IPS-18c (cell line): ENCODE results near the gene CLTB.
"Not testable (repeated sequence)": the region's sequence is repeated elsewhere in the genome, so short reads cannot be mapped to it uniquely, and the experiment has no call there.

Experiments
- H3K4me3 ChIP-seq: 2 replicates; pipeline ENCODE4 v1.7.0; 2013; ENCODE audit warnings: low read depth, mild to moderate bottlenecking, low read length, moderate library complexity; ENCODE audit not compliant: insufficient read depth
- H3K9me3 ChIP-seq: one replicate; pipeline ENCODE4 v1.6.1; 2013; ENCODE audit warnings: mild to moderate bottlenecking, low read length, moderate library complexity; ENCODE audit not compliant: control insufficient read depth, insufficient read depth

Gene CLTB

DNA sequence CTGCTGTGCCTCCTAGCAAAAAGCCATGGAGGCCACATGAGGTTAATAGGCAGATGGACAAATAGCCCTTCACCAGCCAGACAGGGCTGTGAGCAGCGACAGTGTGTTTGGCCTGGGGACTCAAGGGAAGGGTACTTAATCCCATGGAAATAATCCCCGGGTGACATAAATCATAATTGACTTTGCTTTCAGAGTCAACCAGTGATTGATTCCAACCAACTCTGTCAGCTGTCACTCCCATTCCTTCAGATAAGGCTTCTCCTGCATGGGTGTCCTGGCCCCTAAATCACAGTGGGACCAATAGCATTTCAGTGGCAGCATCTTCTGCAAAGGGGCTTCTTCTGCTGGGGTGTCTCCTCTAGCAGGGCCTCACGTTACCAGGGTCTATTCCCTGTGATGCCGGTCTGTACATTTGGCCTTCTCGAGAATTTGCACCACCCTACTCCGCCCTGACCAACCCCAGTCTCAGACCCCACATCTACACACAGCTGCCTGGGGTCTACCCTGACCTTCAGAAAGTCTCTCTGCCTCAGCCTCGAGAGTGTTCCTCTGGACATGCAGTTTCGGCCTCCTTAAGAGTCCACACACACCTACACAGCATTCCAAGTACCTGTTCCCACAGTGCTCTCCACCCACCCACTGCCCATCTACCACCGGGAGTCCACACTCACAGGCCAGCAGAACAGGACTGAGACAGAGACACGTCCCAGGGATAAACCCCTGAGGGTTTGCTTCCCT, 3.7 kb downstream of the CLTB start:
- Histone ChIP-seq H3K4me3 (no peak overlapping the region), H3K9me3 (peaks cover 5% of the 10 kb centered on the region)

DNA sequence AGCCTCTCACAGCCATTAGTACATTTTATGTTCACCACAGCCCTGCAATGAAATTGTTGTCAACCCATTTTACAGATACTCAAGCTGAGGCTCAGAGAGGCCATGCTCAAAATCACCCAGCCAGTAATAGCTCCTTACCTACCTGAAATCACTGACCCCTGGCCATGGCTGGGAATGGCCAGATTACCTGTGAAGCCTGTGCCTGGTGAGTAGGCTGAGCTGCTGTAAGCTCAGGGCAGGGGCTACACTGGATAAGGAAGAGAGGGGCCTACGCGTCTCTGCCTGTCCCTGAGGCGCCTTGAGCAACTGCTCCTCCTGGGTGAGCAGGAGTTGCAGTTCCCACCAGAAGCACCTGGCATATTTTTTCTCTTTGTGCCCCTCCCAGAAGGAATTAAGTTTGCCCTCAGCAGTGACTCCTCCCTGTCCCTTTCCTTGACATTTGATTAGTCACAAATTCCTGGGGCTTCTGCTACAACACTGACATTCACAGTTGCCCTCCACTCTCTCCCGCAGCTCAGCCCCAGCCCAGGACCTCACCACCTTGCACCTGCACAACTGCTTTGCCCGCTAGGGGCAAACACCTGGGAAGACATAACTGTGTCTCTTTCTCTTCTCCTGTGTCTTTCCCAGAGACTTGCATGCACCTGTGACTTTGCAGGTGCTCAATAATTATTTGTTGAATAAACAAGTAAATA, 5.7 kb downstream of the CLTB start:
- H3K9me3 ChIP-seq, result peaks cover 1% of the 10 kb centered on the region
- no peak overlapping the region for H3K4me3 ChIP-seq

DNA sequence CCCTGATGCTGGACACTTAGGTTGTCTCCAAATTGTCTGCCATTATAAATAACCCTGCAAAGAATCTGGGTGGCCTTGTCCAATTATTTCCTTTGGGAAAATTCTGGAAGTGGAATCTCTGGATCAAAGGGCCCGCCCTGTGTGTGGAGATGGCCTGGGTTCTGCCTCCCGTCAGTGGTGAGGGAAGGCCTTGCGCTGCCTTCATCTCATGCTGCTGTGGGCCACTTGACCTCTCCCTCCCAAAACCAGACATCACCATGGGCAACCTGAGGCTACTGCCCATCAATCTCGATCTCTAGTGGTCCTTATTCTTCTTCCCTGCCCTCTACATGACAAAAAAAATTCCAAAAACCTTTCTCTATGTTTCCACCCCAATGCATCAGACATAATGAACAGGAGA, 6.6 kb downstream of the CLTB start:
- H3K9me3 ChIP-seq, result no peaks in the 10 kb centered on the region

DNA sequence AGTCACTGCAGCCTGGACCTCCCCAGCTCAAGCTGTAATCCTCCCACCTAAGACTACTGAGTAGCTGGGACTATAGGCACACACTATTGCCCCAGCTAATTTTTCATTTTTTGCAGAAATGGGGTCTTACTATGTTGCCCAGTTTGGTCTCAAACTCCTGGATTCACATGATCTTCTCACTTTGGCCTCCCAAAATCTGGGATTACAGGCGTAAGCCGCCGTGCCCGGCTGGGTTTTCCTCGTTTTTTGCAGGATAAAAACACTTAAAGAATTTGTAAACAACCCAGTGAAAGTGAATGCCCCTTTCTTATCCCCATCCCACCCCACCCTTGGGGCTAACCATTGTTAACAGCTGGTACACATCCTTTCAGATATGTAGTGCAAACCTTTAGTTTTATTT, 7.7 kb downstream of the CLTB start:
- H3K9me3 ChIP-seq, result no peaks in the 10 kb centered on the region
- no peak overlapping the region for H3K4me3 ChIP-seq

More for the DNA sequence above, 6.6 kb downstream of the CLTB start:
- no peak overlapping the region for H3K4me3 ChIP-seq

DNA sequence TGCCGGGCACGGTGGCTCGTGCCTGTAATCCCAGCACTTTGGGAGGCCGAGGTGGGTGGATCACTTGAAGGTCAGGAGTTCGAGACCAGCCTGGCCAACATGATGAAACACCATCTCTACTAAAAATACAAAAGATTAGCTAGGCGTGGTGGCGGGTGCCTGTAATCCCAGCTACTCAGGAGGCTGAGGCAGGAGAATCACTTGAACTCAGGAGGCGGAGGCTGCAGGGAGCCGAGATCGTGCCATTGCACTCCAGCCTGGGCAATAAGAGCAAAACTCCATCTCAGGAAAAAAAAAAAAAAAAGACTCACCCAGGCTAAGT, 8.1 kb downstream of the CLTB start:
- H3K4me3 ChIP-seq, H3K9me3 ChIP-seq: not testable (repeated sequence)

DNA sequence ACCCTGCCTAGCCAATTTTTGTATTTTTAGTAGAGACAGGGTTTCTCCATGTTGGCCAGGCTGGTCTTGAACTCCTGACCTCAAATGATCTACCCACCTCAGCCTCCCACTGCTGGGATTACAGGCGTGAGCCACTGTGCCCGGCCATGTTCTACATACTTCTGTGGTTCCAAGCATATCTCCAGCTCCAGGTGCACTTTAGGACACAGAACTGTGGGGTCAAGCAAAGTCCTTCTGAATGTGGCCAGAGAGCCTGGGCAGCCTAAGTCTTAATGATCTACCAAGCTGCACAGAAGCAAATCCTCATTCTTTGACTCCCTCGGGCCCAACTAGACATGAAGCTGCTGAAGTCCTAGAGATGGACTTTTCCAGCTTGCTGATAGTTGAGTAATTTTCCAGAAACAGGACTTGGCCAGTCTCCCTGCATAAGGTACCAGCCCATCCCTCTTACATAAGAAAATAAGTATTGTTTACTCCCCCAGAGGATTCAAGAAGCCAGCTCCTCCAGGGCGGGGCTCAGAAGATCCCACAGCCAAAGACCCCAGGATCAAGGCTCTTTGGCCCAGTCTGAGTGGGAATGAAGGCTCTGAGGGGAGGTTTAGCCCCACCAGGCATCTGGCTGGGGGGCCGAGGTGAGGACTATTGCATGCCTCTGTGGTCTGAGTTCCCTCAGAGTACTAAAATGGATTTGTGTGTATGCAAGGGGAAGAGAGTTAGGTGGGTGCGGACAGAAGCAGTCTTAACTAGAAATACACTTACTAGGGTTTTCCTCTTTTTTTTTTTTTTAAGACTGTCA, 8.7 kb downstream of the CLTB start:
- Histone ChIP-seq H3K9me3 (no peaks in the 10 kb centered on the region), H3K4me3 (no peak overlapping the region)

DNA sequence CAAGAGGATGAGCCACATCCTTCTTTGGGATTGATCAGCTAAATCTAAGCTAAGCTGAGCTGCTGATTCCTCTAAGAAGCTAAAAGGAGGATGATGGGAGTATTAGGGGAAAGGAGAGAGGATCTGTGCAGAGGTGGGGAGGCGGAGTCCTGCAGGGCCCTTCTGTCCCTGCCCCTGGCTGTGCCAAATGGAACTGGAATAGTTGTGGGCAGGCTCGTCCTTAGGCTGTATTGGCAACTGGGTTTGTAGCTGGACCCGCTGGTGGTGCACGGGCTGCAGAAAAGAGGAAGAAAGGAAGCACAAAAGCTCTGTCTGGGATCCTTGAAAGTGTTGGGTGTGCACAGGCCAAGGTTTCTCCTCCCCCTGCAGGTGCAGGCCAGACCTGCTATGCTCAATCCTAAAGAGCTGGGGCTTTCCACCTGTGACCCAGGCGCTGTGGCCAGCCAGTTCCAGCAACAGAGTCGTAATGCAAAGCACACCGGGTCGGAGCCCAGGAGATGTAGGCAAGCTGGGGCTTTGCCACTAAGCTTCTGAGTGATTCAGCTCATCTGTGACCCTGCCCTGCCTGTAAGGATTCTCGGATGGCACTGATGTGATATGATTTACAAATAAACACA, 9.8 kb downstream of the CLTB start:
- Histone ChIP-seq H3K9me3 (no peaks in the 10 kb centered on the region), H3K4me3 (no peak overlapping the region)

DNA sequence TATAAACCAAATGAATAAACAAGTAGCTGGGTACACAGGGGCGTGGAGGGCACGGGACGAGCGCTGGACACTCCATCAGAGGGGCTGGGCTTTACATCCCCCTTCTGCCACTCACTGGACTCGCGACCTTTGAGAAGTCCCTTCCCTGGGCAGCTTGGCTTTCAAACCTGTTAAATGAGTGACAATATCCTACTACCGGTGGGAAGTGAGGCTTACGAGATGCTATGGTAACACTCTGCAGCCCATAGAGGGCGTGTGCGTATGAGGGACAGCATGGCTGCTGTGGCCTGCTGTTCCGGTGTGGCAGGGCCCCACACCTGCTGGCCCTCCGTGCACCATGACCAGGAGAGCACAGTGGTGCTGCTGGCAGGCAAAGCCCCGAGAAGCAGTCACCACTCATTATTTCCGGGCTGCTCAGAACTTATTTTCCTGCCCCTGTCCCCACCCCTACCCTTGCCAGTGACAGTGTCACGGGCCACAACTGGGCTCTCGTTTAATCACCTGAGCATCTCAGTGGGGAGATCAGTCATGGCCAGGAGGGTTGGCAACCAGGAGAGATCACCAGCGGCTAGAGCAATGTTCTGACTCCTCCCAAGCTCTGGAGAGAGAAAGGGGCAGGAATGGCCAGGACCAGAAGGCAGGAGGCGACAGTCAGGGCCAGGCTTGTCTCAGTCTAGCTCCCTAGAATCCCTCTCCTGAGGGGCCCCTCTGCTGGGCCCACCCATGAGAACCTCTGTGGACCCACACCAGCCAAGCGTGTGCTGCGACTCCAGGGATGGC, 10.5 kb downstream of the CLTB start:
- no peaks in the 10 kb centered on the region for H3K9me3 ChIP-seq
- H3K4me3 ChIP-seq, result no peak overlapping the region

DNA sequence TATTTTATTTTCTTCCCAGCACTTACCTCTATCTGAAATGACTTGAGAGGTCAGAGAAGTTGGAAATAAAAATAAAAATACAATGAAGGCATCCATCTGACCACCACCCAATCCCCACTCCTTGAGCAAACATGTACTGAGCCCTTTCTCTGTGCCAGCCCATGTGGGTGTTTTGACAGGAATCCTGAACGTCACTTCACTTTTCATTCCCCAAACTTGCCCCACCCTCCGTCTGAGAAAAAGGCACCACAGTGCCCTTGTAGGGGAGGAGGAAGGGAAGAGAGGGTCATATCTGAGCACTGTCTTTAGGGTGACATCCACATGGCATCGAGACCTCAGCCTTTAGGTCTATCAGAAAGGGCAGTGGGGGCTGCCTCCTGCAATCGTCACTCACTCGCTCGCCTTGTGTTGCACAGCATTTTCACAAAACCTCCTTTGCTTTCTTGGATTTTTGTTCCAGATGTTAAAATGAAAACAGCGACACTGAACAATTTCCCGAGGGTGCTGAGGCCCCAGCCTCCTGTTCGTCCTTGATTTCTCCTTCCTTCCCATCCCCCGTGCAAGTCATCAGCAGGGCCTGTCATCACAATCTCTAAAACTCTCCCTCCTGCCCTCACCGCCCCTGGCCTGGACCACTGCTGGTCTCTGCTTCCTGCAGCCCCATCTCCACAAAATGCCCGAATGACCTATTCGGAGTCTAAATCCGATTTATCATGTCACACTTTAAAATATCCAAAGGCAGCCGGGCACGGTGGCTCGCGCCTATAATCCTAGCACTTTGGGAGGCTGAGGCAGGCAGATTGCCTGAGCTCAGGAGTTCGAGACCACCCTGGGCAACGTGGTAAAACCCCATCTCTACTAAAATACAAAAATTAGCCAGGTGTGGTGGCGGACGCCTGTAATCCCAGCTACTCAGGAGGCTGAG, 14.8 kb downstream of the CLTB start:
- H3K4me3 ChIP-seq, result no peak overlapping the region
- H3K9me3 ChIP-seq, result no peaks in the 10 kb centered on the region

DNA sequence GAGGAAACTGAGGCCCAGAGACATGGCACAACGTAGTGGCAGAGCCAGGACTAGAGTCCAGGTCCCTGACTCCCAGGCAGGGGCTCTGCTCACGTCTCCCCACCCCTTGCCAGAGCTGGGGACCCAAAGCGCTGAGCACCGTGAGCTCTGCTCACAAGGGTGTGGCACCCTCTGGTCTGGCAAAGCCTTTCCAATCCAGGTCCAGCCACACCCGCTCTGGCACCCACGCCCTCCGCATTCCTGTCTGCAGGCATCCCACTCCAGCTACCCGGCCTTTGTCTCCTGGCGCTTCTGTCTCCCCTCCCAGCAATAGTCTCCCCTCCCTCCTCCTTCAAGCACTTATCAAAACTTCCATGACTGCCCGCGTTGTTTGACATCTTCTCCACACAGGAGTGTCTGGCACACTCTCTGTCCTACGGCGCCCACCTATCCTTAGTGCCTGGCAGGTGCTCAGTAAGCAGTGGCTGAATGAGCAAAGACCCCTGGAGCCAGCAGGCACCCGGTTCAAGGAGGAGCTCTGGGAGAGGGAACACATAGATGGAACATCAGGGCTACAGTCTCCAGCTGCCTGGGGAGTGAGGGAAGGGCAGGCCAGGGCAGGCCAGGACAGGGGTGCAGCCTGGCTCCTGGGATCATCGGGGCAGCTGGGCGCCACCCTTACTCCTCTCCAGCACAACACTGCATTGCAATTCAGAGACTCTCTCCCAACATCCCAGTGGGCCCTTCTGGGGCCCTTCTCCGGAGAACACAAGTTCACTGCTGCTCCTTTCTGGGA, 15.8 kb downstream of the CLTB start:
- Histone ChIP-seq H3K4me3 (no peak overlapping the region), H3K9me3 (no peaks in the 10 kb centered on the region)

DNA sequence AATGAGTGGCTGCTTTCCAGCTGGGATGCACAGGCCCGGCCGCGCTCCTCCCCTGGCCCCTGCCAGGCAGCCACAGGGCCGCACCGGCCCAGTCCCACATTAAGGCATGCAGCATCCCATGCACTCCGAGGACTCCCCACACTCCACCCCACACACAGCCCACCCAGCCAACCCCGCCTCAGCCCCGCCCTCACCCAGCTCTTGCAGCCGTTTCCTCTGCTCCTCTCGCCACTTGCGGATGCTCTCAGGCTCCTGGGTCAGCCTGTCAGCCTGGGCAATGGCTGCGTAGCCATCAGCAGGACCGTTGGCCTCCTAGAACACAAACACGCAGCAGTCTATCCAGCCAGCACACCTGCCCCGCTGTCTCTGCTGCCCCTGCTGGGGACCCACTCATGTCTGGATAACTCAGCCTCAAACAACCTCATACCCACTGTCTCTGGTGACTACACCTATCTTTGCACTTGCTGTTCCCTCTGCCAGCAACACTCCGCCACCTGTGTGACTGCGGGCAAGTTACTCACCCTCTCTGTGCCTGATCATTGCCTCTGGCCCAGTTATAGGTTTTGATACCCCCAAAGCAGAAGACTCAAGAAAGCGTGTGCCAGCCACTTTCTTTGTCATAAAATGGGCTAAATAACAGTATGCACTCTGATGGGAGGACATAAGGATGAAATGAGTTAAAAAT, 18.5 kb downstream of the CLTB start:
- Histone ChIP-seq H3K9me3 (no peaks in the 10 kb centered on the region), H3K4me3 (no peak overlapping the region)

DNA sequence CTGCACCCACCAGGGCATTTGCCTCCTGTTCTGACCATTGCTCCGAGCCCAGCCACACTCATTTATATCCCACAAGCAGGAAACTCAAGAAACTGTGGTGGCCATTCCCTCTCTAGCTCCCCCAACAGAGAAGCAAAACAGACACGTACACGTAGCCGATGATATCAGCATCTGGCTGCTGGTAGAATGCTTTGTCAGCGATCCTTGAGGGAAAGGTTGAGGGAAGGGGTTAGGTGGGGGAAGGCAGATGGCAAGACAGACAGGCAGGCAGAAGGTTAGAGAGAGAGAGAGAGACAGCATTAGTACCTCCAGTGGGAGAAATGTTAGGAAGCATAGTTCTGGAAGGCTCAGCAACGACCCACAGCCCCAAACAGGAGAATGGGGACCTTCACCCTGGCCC, 20.0 kb downstream of the CLTB start:
- H3K9me3 ChIP-seq, result no peaks in the 10 kb centered on the region
- H3K4me3 ChIP-seq, result no peak overlapping the region

DNA sequence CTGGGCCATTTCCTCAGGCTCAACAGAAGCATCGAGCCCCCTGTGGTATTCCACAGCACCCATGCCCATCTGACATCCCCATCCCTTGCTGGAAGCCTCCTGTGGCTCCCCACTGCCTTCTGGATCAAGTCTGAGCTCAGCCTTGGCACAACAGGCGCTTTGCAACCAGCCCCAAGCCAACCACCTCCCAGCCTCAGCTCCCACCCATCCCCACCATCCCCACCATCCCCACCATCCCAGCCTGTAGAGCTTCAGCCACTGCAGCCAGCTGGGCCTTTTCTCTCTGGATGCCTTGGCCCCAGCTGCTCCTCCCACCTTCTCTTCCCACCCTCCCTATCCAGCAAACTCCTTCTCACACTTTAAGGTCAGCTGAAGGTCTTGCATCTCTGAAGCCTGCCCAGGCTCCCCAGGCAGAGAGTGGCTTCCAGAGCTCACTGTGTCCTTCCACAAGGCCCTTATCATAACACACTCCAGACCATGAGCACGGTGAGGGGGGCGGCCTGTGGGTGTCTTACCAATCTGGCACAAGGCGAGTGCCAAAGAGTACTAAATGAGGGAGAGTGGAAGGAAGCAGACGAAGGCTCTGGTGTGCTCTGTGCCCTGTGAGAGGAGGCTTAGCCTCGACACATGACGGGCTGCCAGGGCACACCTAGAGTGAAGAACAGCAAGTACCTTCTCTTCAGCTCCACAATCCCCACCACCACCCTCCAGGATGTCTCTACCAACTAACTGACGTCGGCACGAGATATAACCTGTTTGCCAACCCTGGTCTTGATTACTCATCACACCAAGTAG, 21.3 kb downstream of the CLTB start:
- H3K9me3 ChIP-seq, result no peaks in the 10 kb centered on the region
- H3K4me3 ChIP-seq, result no peak overlapping the region

DNA sequence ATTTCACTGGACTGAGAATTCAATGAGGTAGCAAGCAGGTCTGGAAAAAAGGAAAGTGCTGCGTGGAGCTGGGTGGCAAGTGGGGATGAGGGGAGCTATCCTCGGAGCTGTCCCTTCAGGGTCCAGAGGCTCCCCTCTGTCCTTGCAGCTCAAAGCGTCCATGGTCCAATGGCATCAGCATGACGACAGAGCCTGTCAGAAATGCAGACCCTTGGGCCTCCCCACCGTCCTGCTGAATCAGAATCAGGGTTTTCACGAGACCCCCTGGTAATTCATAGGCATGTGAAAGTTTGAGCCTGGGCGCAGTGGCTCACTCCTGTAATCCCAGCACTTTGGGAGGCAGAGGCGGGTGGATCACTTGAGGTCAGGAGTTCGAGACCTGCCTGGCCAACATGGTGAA, 22.2 kb downstream of the CLTB start:
- Histone ChIP-seq H3K4me3 (no peak overlapping the region), H3K9me3 (no peaks in the 10 kb centered on the region)
